ENCODE results near the gene FRMD4A.

DNA sequence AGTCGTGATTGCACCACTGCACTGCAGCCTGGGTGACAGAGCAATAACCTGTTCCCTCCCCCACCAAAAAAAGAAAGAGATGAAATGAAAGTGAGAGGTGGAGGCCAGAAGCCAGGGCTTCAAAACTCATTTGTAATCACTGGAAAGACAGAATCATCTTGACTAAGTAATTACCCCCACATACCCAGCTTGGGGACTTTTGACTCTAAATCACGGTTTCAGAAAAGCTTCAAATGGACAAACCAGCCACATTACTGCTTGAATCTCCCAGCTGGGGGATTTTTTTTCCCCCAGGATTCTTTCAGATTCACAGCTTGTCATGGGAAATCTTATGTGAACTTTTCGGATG is 361.0 kb downstream of the FRMD4A start:
- TF ChIP-seq, protein P1, sequence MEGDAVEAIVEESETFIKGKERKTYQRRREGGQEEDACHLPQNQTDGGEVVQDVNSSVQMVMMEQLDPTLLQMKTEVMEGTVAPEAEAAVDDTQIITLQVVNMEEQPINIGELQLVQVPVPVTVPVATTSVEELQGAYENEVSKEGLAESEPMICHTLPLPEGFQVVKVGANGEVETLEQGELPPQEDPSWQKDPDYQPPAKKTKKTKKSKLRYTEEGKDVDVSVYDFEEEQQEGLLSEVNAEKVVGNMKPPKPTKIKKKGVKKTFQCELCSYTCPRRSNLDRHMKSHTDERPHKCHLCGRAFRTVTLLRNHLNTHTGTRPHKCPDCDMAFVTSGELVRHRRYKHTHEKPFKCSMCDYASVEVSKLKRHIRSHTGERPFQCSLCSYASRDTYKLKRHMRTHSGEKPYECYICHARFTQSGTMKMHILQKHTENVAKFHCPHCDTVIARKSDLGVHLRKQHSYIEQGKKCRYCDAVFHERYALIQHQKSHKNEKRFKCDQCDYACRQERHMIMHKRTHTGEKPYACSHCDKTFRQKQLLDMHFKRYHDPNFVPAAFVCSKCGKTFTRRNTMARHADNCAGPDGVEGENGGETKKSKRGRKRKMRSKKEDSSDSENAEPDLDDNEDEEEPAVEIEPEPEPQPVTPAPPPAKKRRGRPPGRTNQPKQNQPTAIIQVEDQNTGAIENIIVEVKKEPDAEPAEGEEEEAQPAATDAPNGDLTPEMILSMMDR (IDR thresholded peaks at IDR 0.05): no peak
- no peak for TF ChIP-seq POLR2A (IDR thresholded peaks at IDR 0.05)
